ENCODE measurements around the gene CFAP97D1. TPM values are rescaled to one million over a fixed set of nuclear protein-coding genes. Genes with fewer than 3 reads are reported as not detected.

The CFAP97D1 gene
- polyA plus RNA-seq, 1 experiment: 0.02 TPM

DNA sequence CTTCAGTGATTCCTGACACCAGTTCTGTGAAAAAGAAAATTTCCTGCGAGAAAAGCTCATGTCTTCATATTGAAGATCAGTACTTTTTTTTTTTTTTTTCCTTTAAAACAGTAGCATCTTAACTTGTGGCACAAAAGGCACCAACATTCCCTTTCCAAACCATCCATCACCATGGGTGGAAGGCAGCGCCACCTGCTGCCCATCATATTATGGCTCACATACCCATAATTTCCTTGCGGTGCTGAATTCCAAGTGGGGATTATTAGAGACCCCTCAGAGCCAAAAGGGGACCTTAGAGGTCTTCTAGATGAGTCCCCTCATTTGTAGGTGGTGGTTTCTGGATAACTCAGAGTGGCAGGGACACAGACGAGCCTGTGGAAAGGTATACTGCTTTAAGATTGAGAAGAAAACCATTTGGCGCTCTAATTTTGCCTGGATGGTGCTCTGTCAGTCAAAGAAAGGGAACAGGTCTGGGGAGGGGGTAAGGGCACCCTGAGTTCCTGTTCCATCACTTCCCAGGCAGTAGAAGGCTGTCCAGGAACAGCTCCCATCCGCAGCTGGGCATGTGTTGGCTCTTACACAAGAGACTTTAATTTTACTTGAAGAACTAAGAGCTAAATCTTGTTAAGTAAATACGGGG lies 13.7 kb upstream of the CFAP97D1 start:
- Histone ChIP-seq H3K27me3 (ENCODE audit: control insufficient read depth, insufficient read depth, low read length) (no peaks in the 10 kb centered on the region), H3K4me3 (ENCODE audit: low read depth, low read length) (no peak overlapping the region), H3K9me3 (ENCODE audit: control insufficient read depth, insufficient read depth, low read length) (no peaks in the 10 kb centered on the region), H3K27ac (ENCODE audit: low read depth, low read length) (no peak overlapping the region)
- TF ChIP-seq CTCF (IDR thresholded peaks at IDR 0.05; ENCODE audit: low read depth, low read length): peak; percentile 82
- DNase-seq (ENCODE audit: low read depth, low spot score): no peak
- POLR2A ChIA-PET: interaction anchor here (0.5 to 1.2 kb wide), 2 partner anchors 12 to 80 kb away, joined by 3 read pairs; partner anchors contain the start of gene DUSP3
- CTCF ChIA-PET: interaction anchor here (0.6 to 14.0 kb wide), 43 partner anchors 9 to 1966 kb away, joined by 3 to 515 read pairs (median 4); partner anchors contain the start of gene CD300LG

- Histone ChIP-seq H3K9me3 (ENCODE audit: control insufficient read depth, insufficient read depth, low read length) (no peaks in the 10 kb centered on the region), H3K4me3 (ENCODE audit: low read depth, low read length) (no peak overlapping the region), H3K27ac (ENCODE audit: low read depth, low read length) (no peak overlapping the region), H3K27me3 (ENCODE audit: control insufficient read depth, insufficient read depth, low read length) (no peaks in the 10 kb centered on the region)
- TF ChIP-seq CTCF (IDR thresholded peaks at IDR 0.05; ENCODE audit: low read depth, low read length): no peak
- ChIA-PET POLR2A (interaction anchor here (0.5 to 1.2 kb wide), 2 partner anchors 11 to 79 kb away, joined by 3 read pairs; partner anchors contain the start of gene DUSP3), CTCF (interaction anchor here (0.6 to 14.0 kb wide), 10 partner anchors 8 to 1682 kb away, joined by 3 to 515 read pairs (median 5); partner anchors contain the start of gene CD300LG)
- no peak for DNase-seq (ENCODE audit: low read depth, low spot score)
Measured at GRCh38 chr17:43767053-43767712, 13.1 kb upstream of the CFAP97D1 start.

- H3K4me3 ChIP-seq (ENCODE audit: low read depth, low read length): no peak overlapping the region
- POLR2A ChIA-PET: interaction anchor here (1.2 kb wide), 1 partner anchor 78 kb away, joined by 3 read pairs; no protein-coding TSS in a partner anchor
- H3K9me3 ChIP-seq (ENCODE audit: control insufficient read depth, insufficient read depth, low read length): no peaks in the 10 kb centered on the region
- H3K27ac ChIP-seq (ENCODE audit: low read depth, low read length): no peak overlapping the region
- DNase-seq (ENCODE audit: low read depth, low spot score): no peak
- H3K27me3 ChIP-seq (ENCODE audit: control insufficient read depth, insufficient read depth, low read length): no peaks in the 10 kb centered on the region
- no peak for TF ChIP-seq CTCF (IDR thresholded peaks at IDR 0.05; ENCODE audit: low read depth, low read length)
- CTCF ChIA-PET: interaction anchor here (1.2 to 14.0 kb wide), 4 partner anchors 8 to 79 kb away, joined by 3 to 515 read pairs (median 12); partner anchors contain the start of gene CD300LG
Measured at GRCh38 chr17:43767713-43768059, 12.5 kb upstream of the CFAP97D1 start.

GRCh38 chr17:43768382-43768781 lies 11.9 kb upstream of the CFAP97D1 start:
- Histone ChIP-seq H3K9me3 (ENCODE audit: control insufficient read depth, insufficient read depth, low read length) (no peaks in the 10 kb centered on the region), H3K27ac (ENCODE audit: low read depth, low read length) (no peak overlapping the region), H3K27me3 (ENCODE audit: control insufficient read depth, insufficient read depth, low read length) (no peaks in the 10 kb centered on the region), H3K4me3 (ENCODE audit: low read depth, low read length) (no peak overlapping the region)
- TF ChIP-seq CTCF (IDR thresholded peaks at IDR 0.05; ENCODE audit: low read depth, low read length): no peak
- CTCF ChIA-PET: no interaction called here
- no peak for DNase-seq (ENCODE audit: low read depth, low spot score)
- POLR2A ChIA-PET: no interaction called here

GRCh38 chr17:43768943-43769342 lies 11.3 kb upstream of the CFAP97D1 start:
- ChIA-PET POLR2A (no interaction called here), CTCF (no interaction called here)
- H3K27me3 ChIP-seq (ENCODE audit: control insufficient read depth, insufficient read depth, low read length): no peaks in the 10 kb centered on the region
- no peaks in the 10 kb centered on the region for H3K9me3 ChIP-seq (ENCODE audit: control insufficient read depth, insufficient read depth, low read length)
- no peak for TF ChIP-seq CTCF (IDR thresholded peaks at IDR 0.05; ENCODE audit: low read depth, low read length)
- no peak overlapping the region for H3K27ac ChIP-seq (ENCODE audit: low read depth, low read length)
- no peak overlapping the region for H3K4me3 ChIP-seq (ENCODE audit: low read depth, low read length)
- DNase-seq (ENCODE audit: low read depth, low spot score): no peak
